KMS-11 (cell line): Measurements from ENCODE around the gene CD82.

Experiments used
- H2AFZ ChIP-seq: fragments of 200-600 bp; sonication (generic); 2 replicates; pipeline ENCODE4 v1.6.1; 2016; ENCODE audit warnings: antibody characterized with exemption, mixed run types, low read depth
- H3K27ac ChIP-seq: fragments of 200-600 bp; sonication (generic); 2 replicates; pipeline ENCODE4 v1.6.1; 2016; ENCODE audit warnings: mild to moderate bottlenecking, mixed run types
- H3K27me3 ChIP-seq: fragments of 200-600 bp; sonication (generic); 2 replicates; pipeline ENCODE4 v1.6.1; 2017; ENCODE audit warnings: mild to moderate bottlenecking, low read depth, mixed run types, moderate library complexity; ENCODE audit not compliant: insufficient read depth
- H3K36me3 ChIP-seq: fragments of 200-600 bp; sonication (generic); 2 replicates; pipeline ENCODE4 v1.6.1; 2017; ENCODE audit warnings: mild to moderate bottlenecking, mixed run types; ENCODE audit not compliant: insufficient read depth
- H3K4me1 ChIP-seq: fragments of 200-600 bp; sonication (generic); 2 replicates; pipeline ENCODE4 v1.6.1; 2016; ENCODE audit warnings: mild to moderate bottlenecking, low read depth, mixed run types; ENCODE audit not compliant: poor library complexity, severe bottlenecking
- H3K4me2 ChIP-seq: fragments of 200-600 bp; sonication (generic); 2 replicates; pipeline ENCODE4 v1.7.0; 2016; ENCODE audit warnings: mild to moderate bottlenecking, mixed run types
- H3K4me3 ChIP-seq: fragments of 200-600 bp; sonication (generic); IDR thresholded peaks from 2 replicates; pipeline ENCODE4 v1.6.1; 2017; ENCODE audit warnings: low read depth, low read length, mixed read lengths; ENCODE audit not compliant: insufficient read depth
- H3K79me2 ChIP-seq: fragments of 200-600 bp; sonication (generic); 2 replicates; pipeline ENCODE4 v1.6.1; 2016; ENCODE audit warnings: low read depth, mixed run types; ENCODE audit not compliant: insufficient read depth
- H3K9ac ChIP-seq: fragments of 200-600 bp; sonication (generic); 2 replicates; pipeline ENCODE4 v1.6.1; 2016; ENCODE audit warnings: mild to moderate bottlenecking, mixed run types
- H4K20me1 ChIP-seq: fragments of 200-600 bp; sonication (generic); 2 replicates; pipeline ENCODE4 v1.6.1; 2016; ENCODE audit warnings: mild to moderate bottlenecking, mixed run types; ENCODE audit not compliant: insufficient read depth
- CTCF ChIP-seq: fragments of 200-600 bp; sonication (generic); conservative IDR thresholded peaks from 2 replicates; pipeline ENCODE4 v1.6.1; 2017; ENCODE audit warnings: low read depth, mild to moderate bottlenecking, antibody characterized with exemption, low read length, moderate library complexity, mixed read lengths

Gene CD82

GRCh38 chr11:44621140-44621681 is 55.7 kb downstream of the CD82 start:
- Histone ChIP-seq H3K36me3 (no peaks in the 10 kb centered on the region), H3K79me2 (no peaks in the 10 kb centered on the region), H3K9ac (no peak overlapping the region), H3K4me3 (no peak overlapping the region), H3K27me3 (no peaks in the 10 kb centered on the region), H3K27ac (no peak overlapping the region), H3K4me1 (no peaks in the 10 kb centered on the region), H2AFZ (peak overlapping the region; percentile 27; the same call in 1 of the 2 replicates), H4K20me1 (no peaks in the 10 kb centered on the region), H3K4me2 (peak overlapping the region; percentile 26; the same call in 1 of the 2 replicates)
- peak; percentile 93 for TF ChIP-seq CTCF

- no peak overlapping the region for H3K27ac ChIP-seq
- no peak overlapping the region for H3K4me2 ChIP-seq
- H3K27me3 ChIP-seq, result no peaks in the 10 kb centered on the region
Observed at GRCh38 chr11:44621784-44622183, 56.3 kb downstream of the CD82 start.

GRCh38 chr11:44622190-44622650 is 56.8 kb downstream of the CD82 start:
- H3K27me3 ChIP-seq, result no peaks in the 10 kb centered on the region
- no peaks in the 10 kb centered on the region for H3K36me3 ChIP-seq

More at GRCh38 chr11:44621784-44622183, 56.3 kb downstream of the CD82 start:
- Histone ChIP-seq H3K9ac (no peak overlapping the region), H3K36me3 (no peaks in the 10 kb centered on the region), H3K4me1 (no peaks in the 10 kb centered on the region), H4K20me1 (no peaks in the 10 kb centered on the region), H3K4me3 (no peak overlapping the region), H2AFZ (no peak overlapping the region), H3K79me2 (no peaks in the 10 kb centered on the region)
- TF ChIP-seq CTCF, result no peak

GRCh38 chr11:44622721-44623258 is 57.3 kb downstream of the CD82 start:
- no peak overlapping the region for H3K9ac ChIP-seq
- H3K36me3 ChIP-seq, result no peaks in the 10 kb centered on the region
- H3K4me3 ChIP-seq, result no peak overlapping the region
- H3K4me1 ChIP-seq, result no peaks in the 10 kb centered on the region
- no peak overlapping the region for H3K27ac ChIP-seq
- H4K20me1 ChIP-seq, result no peaks in the 10 kb centered on the region
- H3K79me2 ChIP-seq, result no peaks in the 10 kb centered on the region
- H2AFZ ChIP-seq, result no peak overlapping the region
- H3K4me2 ChIP-seq, result no peak overlapping the region
- no peak for TF ChIP-seq CTCF
- H3K27me3 ChIP-seq, result no peaks in the 10 kb centered on the region

More at GRCh38 chr11:44622190-44622650, 56.8 kb downstream of the CD82 start:
- Histone ChIP-seq H3K4me1 (no peaks in the 10 kb centered on the region), H2AFZ (no peak overlapping the region), H3K4me2 (no peak overlapping the region), H3K79me2 (no peaks in the 10 kb centered on the region), H3K27ac (no peak overlapping the region), H3K4me3 (no peak overlapping the region), H4K20me1 (no peaks in the 10 kb centered on the region), H3K9ac (no peak overlapping the region)
- no peak for TF ChIP-seq CTCF
